Measurements from ENCODE around the gene GRN. TPM values are rescaled to one million over a fixed set of nuclear protein-coding genes. Genes with fewer than 3 reads are reported as not detected.
"Not testable (repeated sequence)": the region's sequence is repeated elsewhere in the genome, so short reads cannot be mapped to it uniquely, and the experiment has no call there.

Gene GRN
- total RNA-seq, 1 donor from 2014 or later = 904 TPM

- H3K9me3 Mint-ChIP-seq (ENCODE audit: unreplicated experiment) = no peaks in the 10 kb centered on the region
- no peak for TF ChIP-seq CTCF (IDR thresholded peaks at IDR 0.05; ENCODE audit: unreplicated experiment)
- H3K4me1 Mint-ChIP-seq (ENCODE audit: unreplicated experiment) = peaks cover 19% of the 10 kb centered on the region
- peaks cover 9% of the 10 kb centered on the region for H3K27me3 Mint-ChIP-seq (ENCODE audit: unreplicated experiment)
- no peak within 1 kb of the TSS for H3K4me3 Mint-ChIP-seq (ENCODE audit: unreplicated experiment)
- H3K36me3 Mint-ChIP-seq (ENCODE audit: low read depth, unreplicated experiment) = peaks cover 9% of the 10 kb centered on the region
- no peak for DNase-seq (ENCODE audit: low spot score)
- H3K27ac Mint-ChIP-seq (ENCODE audit: unreplicated experiment) = no peak within 1 kb of the TSS
These were observed 44.2 kb downstream of the GRN start, which contains the start of gene ITGA2B for GRCh38 chr17:44389281-44389680. Gene ITGA2B, minus strand, starts transcription at chr17:44389649. Its CDS starts 176 bp downstream, at chr17:44389473.

GRCh38 chr17:44389723-44390202 lies 44.7 kb downstream of the GRN start:
- no peak for DNase-seq (ENCODE audit: low spot score)
- H3K9me3 Mint-ChIP-seq (ENCODE audit: unreplicated experiment) = no peaks in the 10 kb centered on the region
- no peak for TF ChIP-seq CTCF (IDR thresholded peaks at IDR 0.05; ENCODE audit: unreplicated experiment)

GRCh38 chr17:44390250-44390870 lies 45.3 kb downstream of the GRN start:
- Mint-ChIP-seq H3K4me3 (ENCODE audit: unreplicated experiment) (no peak overlapping the region), H3K27me3 (ENCODE audit: unreplicated experiment) (peaks cover 9% of the 10 kb centered on the region), H3K27ac (ENCODE audit: unreplicated experiment) (no peak overlapping the region), H3K9me3 (ENCODE audit: unreplicated experiment) (no peaks in the 10 kb centered on the region), H3K4me1 (ENCODE audit: unreplicated experiment) (peaks cover 19% of the 10 kb centered on the region), H3K36me3 (ENCODE audit: low read depth, unreplicated experiment) (peaks cover 9% of the 10 kb centered on the region)
- no peak for DNase-seq (ENCODE audit: low spot score)
- TF ChIP-seq CTCF (IDR thresholded peaks at IDR 0.05; ENCODE audit: unreplicated experiment) = no peak

More at GRCh38 chr17:44389723-44390202, 44.7 kb downstream of the GRN start:
- Mint-ChIP-seq H3K27me3 (ENCODE audit: unreplicated experiment) (peaks cover 8% of the 10 kb centered on the region), H3K4me1 (ENCODE audit: unreplicated experiment) (peaks cover 17% of the 10 kb centered on the region), H3K4me3 (ENCODE audit: unreplicated experiment) (no peak overlapping the region), H3K36me3 (ENCODE audit: low read depth, unreplicated experiment) (peaks cover 9% of the 10 kb centered on the region), H3K27ac (ENCODE audit: unreplicated experiment) (no peak overlapping the region)

- H3K4me1 Mint-ChIP-seq (ENCODE audit: unreplicated experiment) = peaks cover 13% of the 10 kb centered on the region
- not testable (repeated sequence) for DNase-seq (ENCODE audit: low spot score); H3K9me3 Mint-ChIP-seq (ENCODE audit: unreplicated experiment); H3K4me3 Mint-ChIP-seq (ENCODE audit: unreplicated experiment); H3K27me3 Mint-ChIP-seq (ENCODE audit: unreplicated experiment); H3K27ac Mint-ChIP-seq (ENCODE audit: unreplicated experiment)
- H3K36me3 Mint-ChIP-seq (ENCODE audit: low read depth, unreplicated experiment) = peaks cover 23% of the 10 kb centered on the region
These were observed 49.0 kb downstream of the GRN start for GRCh38 chr17:44394112-44394511.

GRCh38 chr17:44394833-44395232 lies 49.7 kb downstream of the GRN start:
- peaks cover 13% of the 10 kb centered on the region for H3K27me3 Mint-ChIP-seq (ENCODE audit: unreplicated experiment)
- no peak overlapping the region for H3K27ac Mint-ChIP-seq (ENCODE audit: unreplicated experiment)
- peaks cover 7% of the 10 kb centered on the region for H3K4me1 Mint-ChIP-seq (ENCODE audit: unreplicated experiment)
- H3K9me3 Mint-ChIP-seq (ENCODE audit: unreplicated experiment) = no peaks in the 10 kb centered on the region
- H3K4me3 Mint-ChIP-seq (ENCODE audit: unreplicated experiment) = no peak overlapping the region
- no peak for TF ChIP-seq CTCF (IDR thresholded peaks at IDR 0.05; ENCODE audit: unreplicated experiment)
- DNase-seq (ENCODE audit: low spot score) = no peak
- H3K36me3 Mint-ChIP-seq (ENCODE audit: low read depth, unreplicated experiment) = peaks cover 25% of the 10 kb centered on the region
